GM19324 (cell line): ENCODE data around the gene C1orf198.
"Not testable (repeated sequence)": the region's sequence is repeated elsewhere in the genome, so short reads cannot be mapped to it uniquely, and the experiment has no call there.

Source experiments
- ATAC-seq: cut with Tn5 transposase; IDR thresholded peaks from one replicate; pipeline ENCODE4 v1.9.1; 2021; ENCODE audit warnings: mild to moderate bottlenecking, moderate library complexity; ENCODE audit not compliant: unreplicated experiment, low FRiP score

Gene C1orf198

DNA sequence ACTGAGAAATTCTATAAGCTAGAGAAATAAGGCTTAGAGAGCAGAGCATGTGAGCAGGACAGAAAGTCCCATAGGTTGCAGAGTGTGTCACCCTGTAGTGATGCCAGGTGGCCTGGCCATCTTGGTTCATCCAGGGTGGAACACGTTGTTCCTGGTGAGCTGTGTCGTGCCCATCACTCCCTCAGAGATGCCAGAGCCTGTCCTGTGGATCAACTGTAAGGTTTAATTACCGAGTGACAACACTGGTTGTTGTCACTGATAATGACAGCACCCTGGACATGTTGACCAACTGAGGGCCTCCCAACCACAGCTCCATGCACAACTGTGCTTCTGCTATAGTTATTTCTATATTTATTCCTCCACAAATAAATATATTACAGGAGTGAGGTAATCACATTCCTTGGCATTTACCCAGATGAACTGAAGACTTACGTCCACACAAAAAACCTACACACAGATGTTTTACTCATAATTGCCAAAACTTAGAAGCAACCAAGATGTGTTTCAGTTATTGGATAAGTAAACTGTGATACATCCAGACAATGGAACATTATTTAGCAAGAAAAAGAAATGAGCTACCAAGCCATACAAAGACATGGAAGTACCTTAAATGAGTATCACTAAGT, 6.2 kb downstream of the C1orf198 start:
- ATAC-seq = no peak

DNA sequence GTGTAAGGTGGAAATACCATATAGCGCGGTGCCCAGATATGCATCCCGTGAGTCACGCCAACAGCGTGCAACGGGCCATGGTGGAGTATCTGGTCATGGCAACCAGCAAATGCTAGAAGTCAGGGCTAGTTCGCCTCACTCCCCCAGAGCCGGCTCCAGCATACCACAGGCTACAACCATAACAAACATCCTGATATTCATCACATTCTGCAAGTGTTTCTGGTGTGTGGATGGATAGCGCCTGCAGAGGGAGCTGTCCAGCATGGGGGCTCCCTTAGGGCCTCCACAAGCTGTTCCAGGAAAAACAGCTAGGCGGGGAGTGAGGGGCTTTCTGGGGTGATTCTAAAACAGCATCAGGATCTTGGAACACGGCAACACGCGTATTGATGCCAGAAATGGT, 6.8 kb downstream of the C1orf198 start:
- no peak for ATAC-seq

DNA sequence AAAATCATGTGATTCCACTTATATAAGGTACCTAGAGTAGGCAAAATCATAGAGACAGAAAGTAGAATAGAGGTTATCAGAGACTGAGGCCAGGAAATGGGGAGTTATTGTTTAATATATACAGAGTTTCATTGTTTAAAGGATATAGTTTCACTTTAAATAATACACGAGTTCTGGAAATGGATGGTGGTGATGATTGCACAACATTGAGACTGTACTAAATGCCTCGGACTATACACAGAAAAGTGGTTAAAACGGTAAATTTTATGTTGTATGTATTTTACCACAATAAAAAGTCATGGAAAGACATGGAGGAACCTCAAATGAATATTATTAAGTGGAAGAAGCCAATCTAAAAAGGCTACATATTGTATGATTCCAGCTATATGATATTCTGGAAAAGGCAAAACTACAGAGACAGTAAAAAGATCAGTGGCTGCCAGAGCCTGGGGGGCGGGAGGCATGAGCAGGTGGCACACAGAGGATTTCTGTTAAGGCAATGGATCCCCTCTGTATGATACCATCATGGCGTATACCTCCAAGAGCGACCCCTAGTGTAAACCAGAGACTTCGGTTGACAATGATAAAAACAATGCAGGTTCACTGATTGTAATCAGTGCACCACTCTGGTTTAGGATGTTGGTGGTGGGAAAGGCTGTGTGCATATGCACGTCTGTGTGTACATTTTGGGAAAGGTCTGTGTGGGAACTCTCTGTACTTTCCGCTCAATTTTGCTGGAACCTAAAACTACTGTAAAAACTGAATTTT, 7.5 kb downstream of the C1orf198 start:
- no peak for ATAC-seq

DNA sequence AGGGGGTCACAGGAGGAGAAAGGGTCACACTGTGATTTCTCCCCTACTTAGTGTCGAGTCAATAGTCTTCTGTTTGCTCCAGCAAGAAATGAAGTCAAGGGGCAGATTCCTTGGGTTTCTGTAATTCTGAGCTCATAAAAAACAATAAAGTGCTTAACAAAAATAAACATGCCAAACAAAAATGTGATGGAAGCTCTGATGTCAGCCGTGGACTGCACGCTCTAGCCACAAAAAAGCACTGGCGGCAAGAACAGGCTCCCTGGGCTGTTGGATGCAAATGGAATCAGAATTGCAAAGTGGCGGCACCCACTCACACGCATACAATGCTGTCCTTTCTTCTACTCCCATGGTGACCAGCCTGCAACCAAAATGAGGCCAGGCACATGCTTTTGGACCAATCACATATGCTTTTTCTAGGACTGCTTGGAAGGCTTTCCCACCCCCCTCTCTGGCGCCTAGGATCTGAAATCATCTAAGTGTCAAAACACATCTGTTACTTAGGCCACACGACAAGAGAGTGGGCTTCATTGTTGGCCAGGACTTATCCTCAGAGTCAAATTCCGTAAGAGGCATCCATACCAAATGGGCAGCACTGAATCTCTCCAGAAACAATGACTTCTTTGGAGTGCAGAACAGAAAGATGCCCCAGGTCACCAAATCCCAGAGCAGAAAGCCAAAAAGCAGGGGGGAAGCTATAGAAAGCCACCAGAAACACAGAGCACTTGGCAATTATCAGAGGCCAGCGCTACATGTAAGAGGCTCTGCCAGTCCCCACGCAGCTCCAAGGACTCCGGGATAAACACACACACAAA, 9.2 kb downstream of the C1orf198 start:
- no peak for ATAC-seq

DNA sequence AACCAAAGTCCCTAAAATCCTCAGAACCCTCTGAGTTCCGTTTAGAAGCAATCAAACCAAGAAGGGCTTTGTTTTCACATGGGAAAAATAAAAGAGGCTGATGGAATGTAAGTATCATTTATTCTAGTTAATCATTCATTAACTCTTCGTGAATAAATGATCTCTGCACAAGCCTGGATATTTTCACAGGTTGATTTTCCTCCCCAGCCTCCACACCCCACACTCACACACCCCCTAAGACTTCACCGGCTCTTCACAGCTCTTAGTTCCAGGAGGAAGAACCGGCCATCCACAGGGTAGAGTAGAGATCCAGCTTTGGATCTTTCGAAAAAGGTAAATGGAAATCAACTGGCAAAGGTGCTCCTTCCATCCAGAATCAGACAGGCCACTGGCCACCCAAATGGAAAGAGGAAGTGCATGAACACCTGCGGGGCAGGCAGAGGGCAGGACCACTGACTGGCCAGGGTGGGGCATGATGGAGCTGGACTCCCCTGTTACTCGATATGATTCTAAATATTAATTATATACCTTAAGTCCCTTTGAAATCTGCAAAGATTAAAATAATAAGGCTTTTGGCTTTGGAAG, 10.0 kb downstream of the C1orf198 start:
- no peak for ATAC-seq

DNA sequence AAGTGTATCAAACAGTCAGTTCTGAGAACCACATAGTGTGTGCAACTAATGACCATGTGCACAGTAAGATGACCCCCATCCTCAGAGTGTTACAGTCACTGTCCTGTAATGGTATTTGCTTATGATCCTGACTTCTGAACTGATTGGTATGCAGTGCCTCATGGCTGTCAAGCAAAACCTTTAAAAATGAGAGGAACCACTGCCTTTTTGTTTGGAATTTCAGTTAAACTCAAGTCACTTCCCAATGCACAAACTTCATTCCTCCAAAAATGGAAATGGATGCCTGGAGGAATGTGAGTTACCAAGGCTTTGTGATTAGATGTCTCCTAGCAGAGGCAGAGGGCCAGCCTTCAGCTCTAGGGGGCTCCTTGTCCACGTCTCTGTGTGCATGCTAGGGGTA, 10.5 kb downstream of the C1orf198 start:
- ATAC-seq = no peak

DNA sequence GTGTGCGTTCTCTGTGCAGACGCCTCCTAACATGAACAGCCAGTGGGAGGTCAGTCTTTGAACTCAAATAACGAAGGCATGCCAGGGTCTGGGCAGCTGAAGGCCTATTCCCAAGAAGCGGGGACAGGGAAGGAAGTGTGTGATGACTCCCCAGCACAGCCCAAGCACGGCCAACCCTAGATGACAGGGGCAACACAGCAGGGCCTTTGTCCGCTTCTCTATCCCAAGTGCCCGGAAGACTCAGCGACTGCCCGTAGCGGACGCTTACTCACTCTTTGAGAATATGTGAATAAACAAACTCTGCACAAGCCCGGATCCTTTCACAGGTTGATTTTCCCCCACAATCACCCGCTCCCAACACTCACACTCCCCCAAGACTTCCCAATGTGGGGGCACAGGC, 11.2 kb downstream of the C1orf198 start:
- no peak for ATAC-seq

DNA sequence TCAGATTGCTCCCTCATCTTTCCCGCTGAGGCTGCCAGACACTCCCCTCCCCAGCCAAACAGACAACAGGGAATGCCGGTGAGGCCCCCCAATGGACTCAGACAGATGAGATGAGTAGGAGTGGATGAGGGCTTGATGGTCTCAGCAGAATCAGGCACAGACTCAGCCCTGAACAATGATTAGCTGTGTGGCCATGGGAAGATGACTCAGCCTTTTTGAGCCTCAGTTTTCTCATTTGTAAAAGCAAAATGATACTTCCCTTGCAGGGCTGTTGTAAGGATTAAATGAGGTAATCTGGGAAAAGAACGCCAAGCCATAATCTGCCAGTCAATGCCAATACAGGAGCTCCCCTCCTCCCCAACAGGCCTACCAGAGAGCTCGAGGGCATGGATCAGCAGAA, 12.4 kb downstream of the C1orf198 start:
- no peak for ATAC-seq

DNA sequence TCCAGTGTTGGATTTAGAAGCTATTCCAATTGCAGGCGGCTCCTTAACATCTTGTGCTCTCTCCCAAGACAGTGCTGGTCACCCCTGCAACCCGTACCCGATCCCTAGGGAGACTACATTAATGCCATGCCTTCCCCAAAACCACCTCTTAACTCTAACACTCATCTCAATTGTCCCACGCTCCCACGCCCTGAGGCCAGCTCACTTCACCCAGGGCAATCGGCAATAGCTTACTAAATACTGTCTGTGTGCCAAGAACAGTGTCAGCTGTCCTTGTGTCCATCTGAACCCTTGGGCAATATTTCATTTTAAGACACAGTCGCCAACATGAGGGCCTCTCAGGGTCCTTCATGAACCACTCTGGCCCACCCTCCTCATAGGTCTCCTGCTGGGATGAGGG, 13.9 kb downstream of the C1orf198 start:
- ATAC-seq = no peak

DNA sequence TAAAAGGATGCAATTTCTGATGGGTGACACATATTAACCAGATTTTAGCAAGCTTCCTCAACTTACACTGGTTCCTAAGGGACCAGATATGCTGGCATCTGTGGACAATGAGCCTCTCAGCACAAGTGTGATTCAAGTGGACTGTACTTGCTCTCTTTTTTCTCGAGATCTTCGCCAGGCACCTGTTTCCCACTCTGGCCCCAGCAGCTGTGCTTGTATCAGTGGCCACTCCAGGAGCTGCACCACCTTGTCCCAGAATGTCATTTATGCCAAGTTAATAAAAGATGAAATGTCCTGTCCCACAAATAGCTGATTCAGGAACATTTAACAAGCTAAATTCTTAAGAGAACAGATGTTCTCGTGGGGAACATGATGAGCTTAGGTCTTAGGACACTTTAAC, 14.6 kb downstream of the C1orf198 start:
- ATAC-seq = no peak

DNA sequence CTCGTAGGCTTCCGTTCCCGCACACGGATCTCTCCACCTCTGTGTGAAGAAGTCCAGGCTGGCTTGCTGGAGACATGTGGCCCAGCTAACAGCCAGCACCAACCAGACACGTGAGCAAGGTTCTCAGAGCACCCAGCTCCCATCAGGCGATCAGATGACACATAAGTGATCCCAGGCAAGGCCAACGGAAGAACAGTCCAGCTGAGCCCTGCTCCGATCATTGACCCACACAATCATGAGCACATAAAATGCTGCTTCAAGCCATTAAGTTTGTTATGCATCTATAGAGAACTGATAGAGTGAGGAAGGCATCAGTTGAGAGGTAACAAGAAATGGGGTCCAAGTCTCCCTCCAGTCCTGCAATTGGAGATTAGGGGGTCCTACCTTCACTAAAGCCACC, 15.4 kb downstream of the C1orf198 start:
- no peak for ATAC-seq

DNA sequence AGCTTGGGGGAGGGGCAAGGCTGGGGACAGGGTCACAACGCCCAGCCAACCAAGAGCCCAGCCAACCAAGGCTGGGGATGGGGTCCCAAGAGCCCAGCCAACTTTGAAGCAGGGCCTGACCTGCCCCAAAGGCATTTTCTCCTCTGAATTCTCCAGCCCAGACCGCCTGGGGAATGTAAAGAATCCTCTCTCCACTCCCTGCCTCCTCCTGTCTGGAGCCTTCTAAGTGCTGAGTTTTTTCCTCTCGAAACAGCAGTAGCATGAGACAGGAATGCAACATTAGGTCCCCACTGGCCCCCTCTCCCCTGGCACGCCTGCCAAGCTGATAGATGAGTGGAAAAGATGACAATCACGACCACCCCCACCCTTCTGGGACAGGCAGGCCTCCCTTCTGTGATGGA, 17.0 kb downstream of the C1orf198 start:
- ATAC-seq = no peak

DNA sequence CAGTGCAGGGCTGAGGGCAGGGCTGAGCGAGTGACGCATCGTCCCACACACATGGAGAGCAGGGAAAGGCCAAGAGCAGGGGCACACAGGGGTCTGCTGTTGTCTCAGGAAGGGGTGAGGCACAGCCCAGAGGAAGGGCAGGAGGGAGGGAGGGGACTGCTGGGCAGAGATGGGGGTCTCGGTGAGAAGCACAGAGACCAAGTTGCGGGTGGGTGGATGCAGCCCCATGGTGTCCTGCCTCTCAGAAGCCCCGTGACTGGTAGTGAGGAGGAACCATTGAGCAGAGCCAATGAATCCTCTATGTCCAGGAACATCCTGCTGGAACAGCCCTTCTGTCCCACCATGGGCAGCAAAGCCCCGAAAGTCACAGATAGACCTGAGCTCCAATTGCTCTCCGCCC, 17.8 kb downstream of the C1orf198 start:
- ATAC-seq = no peak

DNA sequence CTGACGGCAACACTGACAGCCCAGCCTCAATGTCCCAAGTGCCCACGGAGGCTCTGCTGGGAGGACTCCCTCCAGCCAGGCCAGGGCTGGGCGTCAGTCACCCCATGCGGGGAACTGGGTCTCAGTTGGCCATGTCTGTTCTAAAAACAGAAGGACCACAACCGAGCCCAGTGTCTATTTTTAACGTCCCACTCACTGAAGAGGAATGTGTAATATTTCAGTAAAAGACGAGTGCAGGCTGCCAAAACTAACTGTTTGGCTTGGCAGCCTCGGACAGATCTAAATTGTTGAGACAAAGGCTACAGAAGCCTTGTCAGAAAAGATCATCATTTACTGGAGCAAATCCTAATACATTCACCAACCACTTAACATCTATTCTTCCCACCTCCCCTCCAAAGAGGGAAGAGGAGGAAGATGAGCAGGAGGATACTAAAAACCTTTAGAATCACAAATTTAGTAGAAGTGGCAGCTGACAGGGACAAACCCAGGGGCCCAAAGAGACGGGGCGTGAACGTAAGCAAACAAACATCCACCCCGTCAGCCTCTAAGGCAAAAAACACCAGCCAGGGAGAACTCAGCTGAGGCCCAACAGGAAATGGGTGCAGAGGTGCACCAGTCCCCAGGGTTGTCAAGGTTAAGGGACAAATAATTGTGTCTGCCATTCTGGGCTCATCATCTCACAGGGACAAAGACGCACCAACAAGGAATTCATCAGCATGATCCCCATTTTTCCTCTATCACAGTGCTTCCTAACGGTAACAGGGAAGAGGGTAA, 18.7 kb downstream of the C1orf198 start:
- ATAC-seq = no peak

DNA sequence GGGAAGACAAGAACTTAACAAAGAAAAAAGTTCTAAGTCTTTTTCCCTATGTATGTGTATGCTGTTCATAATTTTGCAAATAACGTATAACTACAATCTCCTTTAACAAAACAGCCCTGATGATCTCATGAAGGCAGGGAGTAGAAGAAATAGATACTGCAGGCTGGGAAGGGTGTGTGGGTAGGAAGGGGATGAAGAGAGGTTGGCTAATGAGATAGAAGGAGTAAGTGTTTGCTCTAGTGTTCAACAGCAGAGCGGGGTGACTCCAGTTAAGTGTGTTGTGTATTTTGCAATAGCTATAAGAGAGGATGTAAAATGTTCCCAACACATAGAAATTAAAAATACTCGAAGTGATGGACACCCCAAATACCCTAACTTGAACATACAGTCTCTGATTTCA, 20.1 kb downstream of the C1orf198 start:
- no peak for ATAC-seq

DNA sequence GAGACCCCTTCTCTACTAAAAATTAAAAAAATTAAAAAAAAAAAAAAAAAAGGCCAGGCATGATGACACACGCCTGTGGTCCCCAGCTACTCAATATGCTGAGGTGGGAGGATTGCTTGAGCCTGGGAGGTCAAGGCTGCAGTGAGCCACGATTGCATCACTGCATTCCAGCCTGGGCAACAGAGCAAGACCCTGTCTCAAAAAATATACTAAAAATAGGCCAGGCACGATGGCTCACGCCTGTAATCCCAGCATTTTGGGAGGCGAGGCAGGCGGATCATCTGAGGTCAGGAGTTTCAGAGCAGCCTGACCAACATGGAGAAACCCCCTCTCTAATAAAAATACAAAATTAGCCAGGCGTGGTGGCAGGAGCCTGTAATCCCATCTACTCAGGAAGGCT, 23.1 kb downstream of the C1orf198 start:
- ATAC-seq = not testable (repeated sequence)

DNA sequence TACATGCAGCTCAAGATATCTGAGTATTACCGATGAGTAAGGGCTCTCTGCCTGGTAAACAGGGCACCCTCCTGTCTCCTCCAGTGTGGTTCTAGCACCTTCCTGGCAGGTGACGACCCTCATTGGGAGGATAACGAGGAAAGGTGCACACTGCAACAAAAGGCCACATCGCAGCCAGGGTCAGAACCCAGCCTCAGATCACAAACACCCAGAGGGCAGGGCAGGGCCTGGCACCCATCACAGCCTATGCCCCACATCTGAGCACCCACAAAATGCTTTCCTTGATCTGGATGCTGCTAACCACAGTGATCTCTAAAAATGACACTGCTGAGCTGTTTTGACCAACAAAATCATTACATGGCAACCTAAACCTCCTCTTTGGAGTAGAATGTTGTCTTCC, 23.8 kb downstream of the C1orf198 start:
- ATAC-seq = no peak

DNA sequence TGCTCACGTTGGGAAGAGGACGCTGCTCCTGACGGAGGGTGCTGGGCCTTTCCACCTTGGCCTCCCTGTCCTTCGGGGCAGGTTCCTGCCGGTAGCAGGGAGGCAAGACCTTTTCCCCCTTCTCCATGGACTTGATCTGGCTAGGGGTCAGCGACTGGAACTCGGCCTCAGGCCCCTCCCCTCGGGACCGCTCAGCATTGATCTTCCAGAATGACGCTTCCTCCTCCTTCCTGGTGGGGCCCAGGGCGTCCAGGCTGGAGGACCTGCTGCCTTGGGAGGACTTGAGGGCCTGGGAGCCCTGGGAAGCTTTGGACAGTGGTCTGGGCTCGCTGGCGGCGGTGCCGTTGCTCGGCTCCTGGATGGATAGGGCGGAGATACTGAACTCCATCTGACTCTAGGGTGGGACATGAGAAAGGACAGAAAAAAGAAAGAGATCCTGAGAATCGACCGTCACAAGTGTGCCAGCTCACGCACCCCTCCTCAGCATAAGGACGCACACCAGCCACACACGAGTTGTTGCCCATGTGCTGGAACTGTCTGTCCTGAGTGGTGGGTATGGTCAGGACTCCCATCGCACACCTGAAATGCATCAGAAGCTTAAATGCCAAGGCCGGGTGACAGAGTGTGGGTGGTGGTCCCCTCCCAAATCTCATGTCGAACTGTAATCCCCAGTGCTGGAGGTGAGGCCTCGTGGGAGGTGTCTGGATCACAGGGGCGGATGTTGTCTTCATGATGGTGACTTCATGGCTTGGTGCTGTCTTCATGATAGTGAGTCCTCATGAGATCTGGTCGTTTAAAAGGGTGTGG, 24.6 kb downstream of the C1orf198 start:
- ATAC-seq = no peak

DNA sequence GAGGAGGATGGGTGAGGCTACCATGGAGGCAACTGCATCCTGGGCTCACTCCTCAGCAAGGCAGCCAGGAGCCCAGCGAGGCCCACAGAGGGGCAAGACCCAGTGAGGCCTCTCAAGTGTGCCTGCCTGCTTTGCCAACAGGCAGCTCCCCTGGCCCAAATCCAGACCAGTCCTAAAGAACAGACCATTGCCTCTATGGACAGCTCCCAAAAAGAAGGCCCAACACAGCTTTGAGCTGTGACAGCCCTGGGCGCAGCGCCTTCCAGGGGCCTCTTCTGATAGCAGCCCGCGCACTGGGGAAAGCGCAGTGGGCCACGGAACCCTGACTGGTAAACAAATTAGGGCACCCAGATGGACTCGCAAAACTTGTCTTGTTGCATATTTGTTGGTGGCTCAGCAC, 25.5 kb downstream of the C1orf198 start:
- ATAC-seq = no peak

DNA sequence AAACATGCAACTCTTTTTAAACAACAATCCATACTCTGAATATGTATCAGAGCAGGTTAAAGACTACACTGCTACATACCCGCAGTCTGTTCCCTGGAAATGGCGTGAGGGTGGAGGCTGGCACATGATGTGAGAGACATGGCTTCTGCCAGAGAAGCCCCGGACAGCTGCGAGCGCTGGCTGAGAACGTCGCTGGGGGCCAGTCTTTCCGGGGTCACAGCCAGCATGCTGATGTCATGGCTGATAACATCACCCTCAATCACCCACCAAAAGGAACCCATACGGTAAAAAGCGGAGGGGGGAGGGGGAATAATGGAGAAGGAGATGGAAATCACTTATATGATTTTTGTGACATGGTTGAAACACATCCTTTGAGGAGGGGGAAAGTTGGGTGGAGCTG, 29.1 kb downstream of the C1orf198 start:
- ATAC-seq = no peak
